OCI-LY1 (cell line): ENCODE results near the gene BEST3.

ENCODE experiments used
- CTCF ChIP-seq: fragments of 200-600 bp; sonication (generic), shearing (Covaris generic); IDR thresholded peaks from 2 replicates; pipeline ENCODE4 v1.5.1; 2017; ENCODE audit warnings: mild to moderate bottlenecking, antibody characterized with exemption, low read length, moderate library complexity, mixed read lengths
- EZH2 ChIP-seq: fragments of 200-600 bp; sonication (generic), shearing (Covaris generic); IDR thresholded peaks from 2 replicates; pipeline ENCODE4 v1.8.0; 2017; ENCODE audit warnings: borderline replicate concordance, mixed run types, mild to moderate bottlenecking, antibody characterized with exemption, low read length, moderate library complexity, mixed read lengths

- TF ChIP-seq CTCF (no peak), EZH2 (no peak)
Observed at GRCh38 chr12:69733638-69734037, 34.5 kb upstream of the BEST3 start.
